Measurements from ENCODE around the gene CALHM3. TPM values are rescaled to one million over a fixed set of nuclear protein-coding genes. Genes with fewer than 3 reads are reported as not detected.

CALHM3 gene
- total RNA-seq, 1 donor from 2014 or later: 3.3 TPM

- Mint-ChIP-seq H3K4me1 (ENCODE audit: unreplicated experiment) (peaks cover 5% of the 10 kb centered on the region), H3K36me3 (no peaks in the 10 kb centered on the region), H3K27ac (no peak overlapping the region), H3K27me3 (peaks cover 5% of the 10 kb centered on the region), H3K4me3 (no peak overlapping the region), H3K9me3 (no peaks in the 10 kb centered on the region)
- TF ChIP-seq, protein P1, sequence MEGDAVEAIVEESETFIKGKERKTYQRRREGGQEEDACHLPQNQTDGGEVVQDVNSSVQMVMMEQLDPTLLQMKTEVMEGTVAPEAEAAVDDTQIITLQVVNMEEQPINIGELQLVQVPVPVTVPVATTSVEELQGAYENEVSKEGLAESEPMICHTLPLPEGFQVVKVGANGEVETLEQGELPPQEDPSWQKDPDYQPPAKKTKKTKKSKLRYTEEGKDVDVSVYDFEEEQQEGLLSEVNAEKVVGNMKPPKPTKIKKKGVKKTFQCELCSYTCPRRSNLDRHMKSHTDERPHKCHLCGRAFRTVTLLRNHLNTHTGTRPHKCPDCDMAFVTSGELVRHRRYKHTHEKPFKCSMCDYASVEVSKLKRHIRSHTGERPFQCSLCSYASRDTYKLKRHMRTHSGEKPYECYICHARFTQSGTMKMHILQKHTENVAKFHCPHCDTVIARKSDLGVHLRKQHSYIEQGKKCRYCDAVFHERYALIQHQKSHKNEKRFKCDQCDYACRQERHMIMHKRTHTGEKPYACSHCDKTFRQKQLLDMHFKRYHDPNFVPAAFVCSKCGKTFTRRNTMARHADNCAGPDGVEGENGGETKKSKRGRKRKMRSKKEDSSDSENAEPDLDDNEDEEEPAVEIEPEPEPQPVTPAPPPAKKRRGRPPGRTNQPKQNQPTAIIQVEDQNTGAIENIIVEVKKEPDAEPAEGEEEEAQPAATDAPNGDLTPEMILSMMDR (conservative IDR thresholded peaks at IDR 0.05): no peak
- DNase-seq (ENCODE audit: extremely low spot score, unreplicated experiment): no peak
These were observed 5.8 kb downstream of the CALHM3 start for GRCh38 chr10:103473261-103473671.

DNA sequence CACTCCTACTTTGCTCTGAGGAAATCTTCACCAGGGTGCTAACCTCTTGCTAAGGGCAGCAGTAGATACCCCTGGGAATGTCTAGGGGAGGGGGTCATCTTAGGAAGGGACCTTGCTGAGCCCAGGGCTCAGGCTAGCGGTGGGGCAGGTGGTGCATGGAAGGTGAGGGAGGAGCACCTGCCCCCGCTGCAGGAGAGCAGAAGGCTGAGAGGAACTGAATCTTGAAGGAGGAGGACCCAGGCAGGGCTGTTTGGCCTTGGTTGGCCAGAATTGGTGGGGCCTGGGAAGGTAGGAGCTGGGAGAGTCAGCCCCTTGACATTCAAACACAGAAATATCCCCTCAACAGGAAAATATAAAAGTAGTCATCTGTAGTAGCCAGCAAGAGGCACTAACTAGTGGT is 7.0 kb downstream of the CALHM3 start:
- TF ChIP-seq, protein P1 (conservative IDR thresholded peaks at IDR 0.05): no peak
- Mint-ChIP-seq H3K27ac (no peak overlapping the region), H3K4me1 (ENCODE audit: unreplicated experiment) (peaks cover 6% of the 10 kb centered on the region), H3K9me3 (no peaks in the 10 kb centered on the region), H3K27me3 (peaks cover 5% of the 10 kb centered on the region), H3K36me3 (no peaks in the 10 kb centered on the region), H3K4me3 (no peak overlapping the region)
- no peak for DNase-seq (ENCODE audit: extremely low spot score, unreplicated experiment)

DNA sequence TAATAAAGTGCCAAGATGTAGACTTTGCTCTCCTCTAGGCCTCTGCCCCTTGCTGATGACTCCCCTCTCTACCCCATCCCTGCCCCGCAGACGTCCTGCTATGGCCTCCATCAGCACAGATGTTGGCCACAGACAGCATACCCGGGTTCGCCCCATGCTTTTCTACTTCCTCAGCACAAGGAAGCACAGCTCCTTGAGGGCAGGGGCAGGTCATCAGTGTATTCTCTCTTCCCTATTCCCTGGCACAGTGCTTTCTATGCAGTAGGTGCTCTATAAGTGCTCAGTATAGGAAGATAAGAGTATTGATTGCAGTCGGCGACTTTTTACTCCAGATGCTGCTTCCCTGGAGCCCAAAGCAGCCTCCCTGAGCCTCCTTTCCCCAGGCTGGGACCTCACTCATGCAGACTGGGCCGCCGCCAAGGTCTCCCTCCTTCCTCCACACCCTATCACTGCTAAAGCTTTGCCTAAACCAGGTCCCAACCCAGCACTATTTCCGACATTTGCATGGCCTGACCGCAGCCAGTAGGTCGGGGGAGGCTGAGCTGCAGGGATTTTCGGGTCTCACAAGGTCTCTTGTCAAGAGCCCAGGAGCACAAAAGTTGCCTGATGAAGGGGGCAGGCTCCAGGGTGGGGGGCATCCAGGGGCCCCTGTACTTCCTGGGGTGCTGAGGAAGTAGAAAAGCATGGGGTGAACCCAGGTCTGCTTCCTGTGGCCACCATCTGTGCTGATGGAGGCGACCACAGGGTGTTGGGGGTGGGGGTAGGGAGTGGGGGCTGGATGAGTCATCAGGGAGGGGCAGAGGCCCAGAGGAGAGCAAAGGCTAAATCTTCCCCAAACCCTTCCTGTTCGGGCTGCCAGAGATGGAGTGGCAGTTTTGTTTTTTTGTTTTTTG is 8.0 kb downstream of the CALHM3 start:
- Mint-ChIP-seq H3K36me3 (no peaks in the 10 kb centered on the region), H3K9me3 (no peaks in the 10 kb centered on the region), H3K27me3 (peaks cover 5% of the 10 kb centered on the region), H3K4me3 (no peak overlapping the region), H3K27ac (no peak overlapping the region), H3K4me1 (ENCODE audit: unreplicated experiment) (peaks cover 12% of the 10 kb centered on the region)
- DNase-seq (ENCODE audit: extremely low spot score, unreplicated experiment): no peak
- TF ChIP-seq, protein P1 (conservative IDR thresholded peaks at IDR 0.05): no peak

DNA sequence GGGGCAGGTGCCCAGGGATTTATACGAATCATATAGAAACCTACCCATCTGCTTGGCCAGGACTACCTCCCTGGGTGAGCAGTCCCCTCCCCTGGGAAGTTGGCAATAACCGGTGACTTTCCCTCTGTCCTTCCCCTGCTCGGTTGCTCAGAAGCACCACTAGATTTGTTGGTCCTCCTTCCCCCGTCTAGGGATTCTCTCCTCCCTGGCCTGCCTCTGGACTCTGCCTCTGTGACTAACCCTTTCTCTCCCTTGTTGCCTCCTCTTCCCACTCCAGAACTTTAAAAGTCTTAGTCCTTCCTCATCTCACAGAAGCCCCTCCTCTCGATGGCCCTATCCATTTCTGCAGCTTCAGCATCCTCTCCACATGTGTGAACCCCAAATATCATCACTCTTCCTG is 9.8 kb downstream of the CALHM3 start:
- Mint-ChIP-seq H3K27me3 (peaks cover 5% of the 10 kb centered on the region), H3K4me1 (ENCODE audit: unreplicated experiment) (peaks cover 12% of the 10 kb centered on the region), H3K36me3 (no peaks in the 10 kb centered on the region), H3K27ac (peak overlapping the region; percentile 4), H3K4me3 (no peak overlapping the region), H3K9me3 (no peaks in the 10 kb centered on the region)
- DNase-seq (ENCODE audit: extremely low spot score, unreplicated experiment): no peak
- TF ChIP-seq, protein P1 (conservative IDR thresholded peaks at IDR 0.05): no peak

DNA sequence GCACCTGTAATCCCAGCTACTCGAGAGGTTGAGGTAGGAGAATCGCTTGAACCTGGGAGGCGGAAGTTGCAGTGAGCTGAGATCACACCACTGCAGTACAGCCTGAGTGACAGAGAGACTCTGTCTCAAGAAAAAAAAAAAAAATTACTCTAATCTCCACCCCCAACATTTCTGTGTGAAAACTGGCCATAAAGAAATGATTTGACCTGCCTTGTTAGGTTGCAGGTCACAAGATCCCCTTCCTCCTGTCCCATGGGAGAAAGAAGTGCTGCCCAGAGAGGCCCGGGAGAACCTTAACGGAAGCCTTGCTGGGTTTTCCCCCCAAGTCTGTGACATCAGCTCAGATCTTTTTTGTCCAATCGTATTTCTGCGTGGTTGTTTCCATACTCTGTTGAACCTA is 11.6 kb downstream of the CALHM3 start:
- DNase-seq (ENCODE audit: extremely low spot score, unreplicated experiment): no peak
- H3K4me3 Mint-ChIP-seq: no peak overlapping the region
- H3K4me1 Mint-ChIP-seq (ENCODE audit: unreplicated experiment): peaks cover 12% of the 10 kb centered on the region
- H3K9me3 Mint-ChIP-seq: no peaks in the 10 kb centered on the region
- no peaks in the 10 kb centered on the region for H3K36me3 Mint-ChIP-seq
- peaks cover 5% of the 10 kb centered on the region for H3K27me3 Mint-ChIP-seq
- no peak overlapping the region for H3K27ac Mint-ChIP-seq
- TF ChIP-seq, protein P1 (conservative IDR thresholded peaks at IDR 0.05): no peak

Data from type B pancreatic cell (in vitro differentiated cells).